DOHH2 (cell line): Measurements from ENCODE around the gene SAE1.
"Not testable (repeated sequence)": the region's sequence is repeated elsewhere in the genome, so short reads cannot be mapped to it uniquely, and the experiment has no call there.

Experiments
- H3F3A ChIP-seq: fragments of 200-600 bp; sonication (generic), shearing (Covaris generic); 2 replicates; pipeline ENCODE4 v1.6.0; 2016; ENCODE audit warnings: antibody characterized with exemption, mild to moderate bottlenecking; ENCODE audit not compliant: control insufficient read depth, insufficient read depth
- H3K27ac ChIP-seq: fragments of 200-600 bp; sonication (generic); 2 replicates; pipeline ENCODE4 v1.5.1; 2014; ENCODE audit warnings: low read depth, mild to moderate bottlenecking, low read length, moderate library complexity
- H3K27me3 ChIP-seq: fragments of 200-600 bp; sonication (generic); 2 replicates; pipeline ENCODE4 v1.6.1; 2014; ENCODE audit warnings: mild to moderate bottlenecking, low read length, mixed read lengths; ENCODE audit not compliant: control insufficient read depth
- H3K36me3 ChIP-seq: fragments of 200-600 bp; sonication (generic); 2 replicates; pipeline ENCODE4 v1.6.1; 2014; ENCODE audit warnings: mild to moderate bottlenecking, low read length, moderate library complexity, mixed read lengths; ENCODE audit not compliant: control insufficient read depth
- H3K4me1 ChIP-seq: fragments of 200-600 bp; sonication (generic); 2 replicates; pipeline ENCODE4 v1.6.1; 2014; ENCODE audit warnings: mild to moderate bottlenecking, low read length, mixed read lengths; ENCODE audit not compliant: control insufficient read depth
- H3K4me2 ChIP-seq: fragments of 200-600 bp; sonication (generic); 2 replicates; pipeline ENCODE4 v1.6.0; 2014; ENCODE audit warnings: mild to moderate bottlenecking, low read length, moderate library complexity
- H3K4me3 ChIP-seq: fragments of 200-600 bp; sonication (generic); 2 replicates; pipeline ENCODE4 v1.5.1; 2014; ENCODE audit warnings: mild to moderate bottlenecking, low read length, mixed read lengths
- H3K79me2 ChIP-seq: fragments of 200-600 bp; sonication (generic); 2 replicates; pipeline ENCODE4 v1.6.1; 2014; ENCODE audit warnings: mild to moderate bottlenecking, low read length, mixed read lengths; ENCODE audit not compliant: control insufficient read depth
- H3K9me2 ChIP-seq: fragments of 200-600 bp; sonication (generic); replicated peaks from 2 replicates; pipeline ENCODE4 v1.6.1; 2014; ENCODE audit warnings: mild to moderate bottlenecking, low read length, mixed read lengths; ENCODE audit not compliant: control insufficient read depth
- H3K9me3 ChIP-seq: fragments of 200-600 bp; sonication (generic); 2 replicates; pipeline ENCODE4 v1.6.1; 2014; ENCODE audit warnings: antibody characterized with exemption, low read length, mixed read lengths; ENCODE audit not compliant: control insufficient read depth, insufficient read depth
- H4K20me1 ChIP-seq: fragments of 200-600 bp; sonication (generic); 2 replicates; pipeline ENCODE4 v1.6.0; 2014; ENCODE audit warnings: low read depth, mild to moderate bottlenecking, antibody characterized with exemption, low read length, moderate library complexity; ENCODE audit not compliant: control insufficient read depth, insufficient read depth
- CTCF ChIP-seq: fragments of 200-600 bp; sonication (generic); IDR thresholded peaks from one replicate; pipeline ENCODE4 v1.5.1; 2014; ENCODE audit warnings: antibody characterized with exemption, mild to moderate bottlenecking, low read depth, low read length; ENCODE audit not compliant: poor library complexity, severe bottlenecking
- EZH2phosphoT487 ChIP-seq: fragments of 200-600 bp; sonication (generic); IDR thresholded peaks from 2 replicates; pipeline ENCODE4 v1.6.1; 2017; ENCODE audit warnings: borderline replicate concordance, mild to moderate bottlenecking, antibody characterized with exemption, low read length, moderate library complexity, mixed read lengths

The SAE1 gene

GRCh38 chr19:47243364-47243775, 112.7 kb downstream of the SAE1 start:
- peak overlapping the region; percentile 69 for H3K4me3 ChIP-seq
- H3K4me1 ChIP-seq = peaks cover 64% of the 10 kb centered on the region
- TF ChIP-seq EZH2phosphoT487 (no peak), CTCF (no peak)
- H3K9me3 ChIP-seq = no peaks in the 10 kb centered on the region
- peaks cover 36% of the 10 kb centered on the region for H3K27me3 ChIP-seq
- no peaks in the 10 kb centered on the region for H3K9me2 ChIP-seq
- H3F3A ChIP-seq = peaks cover 16% of the 10 kb centered on the region
- H3K79me2 ChIP-seq = no peaks in the 10 kb centered on the region
- no peaks in the 10 kb centered on the region for H3K36me3 ChIP-seq
- H3K4me2 ChIP-seq = peak overlapping the region; percentile 78
- H3K27ac ChIP-seq = no peak overlapping the region
- no peaks in the 10 kb centered on the region for H4K20me1 ChIP-seq

GRCh38 chr19:47243776-47244547, 113.3 kb downstream of the SAE1 start:
- Histone ChIP-seq H3K27ac (peak overlapping the region; percentile 31), H3F3A (peaks cover 16% of the 10 kb centered on the region), H3K4me1 (peaks cover 62% of the 10 kb centered on the region)

DNA sequence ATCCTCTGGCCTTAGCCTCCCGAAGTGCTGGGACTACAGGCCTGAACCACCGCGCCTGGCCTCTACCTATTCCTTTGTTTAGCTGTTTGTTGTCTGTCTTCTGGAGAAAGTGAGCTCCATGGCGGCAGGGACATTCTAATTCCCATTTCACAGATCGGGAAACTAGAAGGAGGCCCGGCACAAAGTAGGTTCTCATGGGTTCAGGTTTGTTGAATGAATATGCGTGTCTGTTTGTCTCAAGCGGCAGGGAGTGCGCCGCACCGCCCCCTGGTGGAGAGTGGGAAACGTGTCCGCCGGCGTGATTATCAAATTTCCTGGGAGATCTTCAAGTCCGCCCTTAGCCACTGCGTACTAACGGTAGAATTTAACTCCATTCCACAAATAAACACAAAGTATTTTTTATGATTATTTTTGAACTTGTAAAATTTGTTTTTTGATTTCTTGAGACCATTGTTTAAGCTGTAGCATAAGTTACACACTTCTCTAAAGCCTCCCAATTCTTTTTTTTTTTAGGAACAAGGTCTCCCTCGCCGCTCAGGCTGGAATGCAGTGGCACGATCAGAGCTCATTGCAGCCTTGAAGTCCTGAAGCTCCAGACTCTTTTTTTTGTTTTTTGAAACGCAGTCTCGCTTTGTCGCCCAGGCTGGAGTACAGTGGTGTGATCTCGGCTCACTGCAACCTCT, 116.8 kb downstream of the SAE1 start:
- Histone ChIP-seq H4K20me1 (no peaks in the 10 kb centered on the region), H3K27me3 (peaks cover 9% of the 10 kb centered on the region), H3K9me2 (no peaks in the 10 kb centered on the region), H3K4me2 (no peak overlapping the region), H3K79me2 (no peaks in the 10 kb centered on the region), H3K36me3 (no peaks in the 10 kb centered on the region), H3F3A (peaks cover 12% of the 10 kb centered on the region; the same call in 1 of the 2 replicates), H3K4me3 (no peak overlapping the region), H3K4me1 (peaks cover 35% of the 10 kb centered on the region), H3K27ac (no peak overlapping the region), H3K9me3 (no peaks in the 10 kb centered on the region)
- TF ChIP-seq CTCF (peak; percentile 94), EZH2phosphoT487 (no peak)

More at GRCh38 chr19:47243776-47244547, 113.3 kb downstream of the SAE1 start:
- Histone ChIP-seq H3K79me2 (no peaks in the 10 kb centered on the region), H3K4me3 (peak overlapping the region; percentile 69), H4K20me1 (no peaks in the 10 kb centered on the region), H3K27me3 (peaks cover 36% of the 10 kb centered on the region), H3K36me3 (no peaks in the 10 kb centered on the region), H3K9me2 (no peaks in the 10 kb centered on the region), H3K4me2 (peak overlapping the region; percentile 78), H3K9me3 (no peaks in the 10 kb centered on the region)
- TF ChIP-seq CTCF (peak; percentile 95), EZH2phosphoT487 (no peak)

DNA sequence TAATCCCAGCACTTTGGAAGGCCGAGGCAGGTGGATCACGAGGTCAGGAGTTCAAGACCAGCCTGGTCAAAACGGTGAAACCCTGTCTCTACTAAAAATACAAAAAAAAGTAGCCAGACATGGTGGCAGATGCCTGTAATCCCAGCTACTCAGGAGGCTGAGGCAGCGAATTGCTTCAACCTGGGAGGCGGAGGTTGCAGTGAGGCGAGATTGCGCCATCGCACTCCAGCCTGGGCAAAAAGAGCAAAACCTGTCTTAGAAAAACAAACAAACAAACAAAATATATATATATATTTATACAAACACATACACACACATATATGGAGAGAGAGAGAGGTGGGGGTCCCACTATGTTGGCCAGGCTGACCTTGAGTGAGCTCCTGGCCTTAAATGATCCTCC, 122.4 kb downstream of the SAE1 start:
- not testable (repeated sequence) for H3K27me3 ChIP-seq, H3K79me2 ChIP-seq, H3K9me3 ChIP-seq, H3K27ac ChIP-seq, H3K4me3 ChIP-seq, H4K20me1 ChIP-seq, H3K36me3 ChIP-seq, H3K4me2 ChIP-seq, H3F3A ChIP-seq, H3K9me2 ChIP-seq
- peaks cover 20% of the 10 kb centered on the region for H3K4me1 ChIP-seq
